H1 (cell line): Measurements from ENCODE around the gene CA7. TPM values are rescaled to one million over a fixed set of nuclear protein-coding genes. Genes with fewer than 3 reads are reported as not detected.
"Not testable (repeated sequence)": the region's sequence is repeated elsewhere in the genome, so short reads cannot be mapped to it uniquely, and the experiment has no call there.

Source experiments
- CTCF ChIA-PET: fragments of 300-600 bp; sonication (Branson Sonifier 250); formaldehyde crosslinking; loops from one replicate; lab custom pipeline; 2021; ENCODE audit not compliant: partially characterized antibody; lab: Charles Lee
- POLR2A ChIA-PET: fragments of 300-600 bp; sonication (Branson Sonifier 250); formaldehyde crosslinking; loops from one replicate; lab custom pipeline; 2021; ENCODE audit warnings: inconsistent platforms; ENCODE audit not compliant: partially characterized antibody; lab: Charles Lee
- DNase-seq, 2 experiments: peaks; one replicate each; pipeline versions ENCODE4 v3.0.0 to v3.0.0-alpha.2; 2010 to 2022; ENCODE audit warnings: low spot score in 2 of 2, low read depth in 1 of 2, mixed read lengths in 1 of 2
- FAIRE-seq: peaks from 2 replicates; lab custom pipeline; 2011; peaks lifted over from hg19 to GRCh38; lab: Jason Lieb, UNC
- H2AFZ ChIP-seq: 2 replicates; pipeline ENCODE4 v1.8.1; 2012; ENCODE audit warnings: low read length, inconsistent platforms
- H2AK5ac ChIP-seq: 2 replicates; pipeline ENCODE4 v1.6.1; 2013; ENCODE audit warnings: low read depth, low read length
- H2BK120ac ChIP-seq: replicated peaks from 2 replicates; pipeline ENCODE3; 2013; ENCODE audit warnings: low read depth, low read length, inconsistent platforms
- H2BK12ac ChIP-seq: 2 replicates; pipeline ENCODE4 v1.6.1; 2013; ENCODE audit warnings: low read depth, low read length
- H2BK15ac ChIP-seq: 2 replicates; pipeline ENCODE4 v1.6.1; 2013; ENCODE audit warnings: low read length
- H2BK20ac ChIP-seq: 2 replicates; pipeline ENCODE4 v1.6.1; 2013; ENCODE audit warnings: low read length
- H2BK5ac ChIP-seq: 2 replicates; pipeline ENCODE4 v1.6.1; 2013; ENCODE audit warnings: low read depth, low read length
- H3K14ac ChIP-seq: 2 replicates; pipeline ENCODE4 v1.6.1; 2013; ENCODE audit warnings: inconsistent platforms; ENCODE audit not compliant: insufficient read length
- H3K18ac ChIP-seq: 2 replicates; pipeline ENCODE4 v1.6.1; 2013; ENCODE audit warnings: low read length; ENCODE audit errors: extremely low read depth
- H3K23ac ChIP-seq: 2 replicates; pipeline ENCODE4 v1.6.1; 2013; ENCODE audit warnings: inconsistent platforms; ENCODE audit not compliant: insufficient read length
- H3K23me2 ChIP-seq: 2 replicates; pipeline ENCODE4 v1.6.1; 2013; ENCODE audit warnings: low read depth, low read length
- H3K27ac ChIP-seq: 2 replicates; pipeline ENCODE4 v1.6.1; 2011; ENCODE audit warnings: low read depth, low read length, inconsistent platforms
- H3K27me3 ChIP-seq, 4 experiments: replicated peaks in 1 of 4; 1 replicate in 1 of 4; 2 replicates in 3 of 4; pipeline versions ENCODE4 v1.6.1 to v1.8.1; 2011 to 2013; ENCODE audit warnings: low read length in 3 of 4, mild to moderate bottlenecking in 3 of 4, inconsistent platforms in 2 of 4, mixed read lengths in 2 of 4, moderate library complexity in 1 of 4; ENCODE audit not compliant: control insufficient read depth in 3 of 4, insufficient read depth in 3 of 4; ENCODE audit errors: extremely low read depth in 1 of 4
- H3K36me3 ChIP-seq, 4 experiments: 2 replicates each; pipeline versions ENCODE4 v1.6.1 to v1.8.1; 2011 to 2013; ENCODE audit warnings: mild to moderate bottlenecking in 4 of 4, low read length in 3 of 4, moderate library complexity in 2 of 4, control low read depth in 1 of 4, inconsistent platforms in 1 of 4; ENCODE audit not compliant: insufficient read depth in 4 of 4, control insufficient read depth in 2 of 4
- H3K4ac ChIP-seq: replicated peaks from 2 replicates; pipeline ENCODE3; 2013; ENCODE audit warnings: low read length, low read depth, mixed read lengths, inconsistent platforms; ENCODE audit not compliant: insufficient read length
- H3K4me1 ChIP-seq, 4 experiments: replicated peaks in 1 of 4; 1 replicate in 1 of 4; 2 replicates in 3 of 4; pipeline versions ENCODE4 v1.6.1 to v1.8.1; 2011 to 2013; ENCODE audit warnings: low read length in 3 of 4, inconsistent platforms in 2 of 4, mixed read lengths in 1 of 4; ENCODE audit not compliant: insufficient read depth in 4 of 4, control insufficient read depth in 3 of 4
- H3K4me2 ChIP-seq, 2 experiments: 2 replicates each; pipeline versions ENCODE4 v1.6.1 to v1.8.1; 2011 to 2013; ENCODE audit warnings: low read depth in 2 of 2, low read length in 2 of 2, control low read depth in 1 of 2, inconsistent platforms in 1 of 2, mild to moderate bottlenecking in 1 of 2; ENCODE audit not compliant: insufficient read depth in 1 of 2
- H3K4me3 ChIP-seq, 4 experiments: fragments of 200-600, 300-600 bp in 1 of 4; sonication (generic), shearing (Covaris generic), sonication (Bioruptor Twin) in 1 of 4; 2 replicates each; pipeline versions ENCODE4 v1.5.1 to v1.8.1; 2011 to 2016; ENCODE audit warnings: low read length in 4 of 4, low read depth in 3 of 4, control low read depth in 2 of 4, inconsistent platforms in 2 of 4, mild to moderate bottlenecking in 2 of 4, mixed read lengths in 1 of 4, moderate library complexity in 1 of 4; ENCODE audit not compliant: insufficient read depth in 2 of 4; ENCODE audit errors: extremely low read depth in 1 of 4
- H3K56ac ChIP-seq: replicated peaks from 2 replicates; pipeline ENCODE3; 2013; ENCODE audit warnings: low read depth, mild to moderate bottlenecking, mixed read lengths, low read length, inconsistent platforms; ENCODE audit not compliant: insufficient read length
- H3K79me1 ChIP-seq: 2 replicates; pipeline ENCODE4 v1.6.1; 2013; ENCODE audit warnings: low read depth, low read length, control low read depth
- H3K79me2 ChIP-seq, 2 experiments: 2 replicates each; pipeline versions ENCODE4 v1.6.1 to v1.8.1; 2012 to 2013; ENCODE audit warnings: low read length in 2 of 2, mild to moderate bottlenecking in 2 of 2, inconsistent platforms in 1 of 2; ENCODE audit not compliant: insufficient read depth in 2 of 2, control insufficient read depth in 1 of 2
- H3K9ac ChIP-seq, 4 experiments: replicated peaks in 1 of 4; 1 replicate in 1 of 4; 2 replicates in 3 of 4; pipeline versions ENCODE4 v1.6.1 to v1.8.1; 2011 to 2013; ENCODE audit warnings: low read depth in 3 of 4, low read length in 3 of 4, control low read depth in 2 of 4, mild to moderate bottlenecking in 2 of 4, moderate library complexity in 2 of 4, inconsistent platforms in 1 of 4; ENCODE audit errors: extremely low read depth in 1 of 4
- H3K9me3 ChIP-seq, 2 experiments: 2 replicates each; pipeline versions ENCODE4 v1.6.1 to v1.8.1; 2012 to 2013; ENCODE audit warnings: mild to moderate bottlenecking in 2 of 2, moderate library complexity in 2 of 2, control low read depth in 1 of 2, inconsistent platforms in 1 of 2, low read depth in 1 of 2, low read length in 1 of 2, mixed read lengths in 1 of 2; ENCODE audit not compliant: insufficient read depth in 2 of 2
- H4K20me1 ChIP-seq, 2 experiments: replicated peaks in 1 of 2; 2 replicates each; pipeline versions ENCODE3 to v1.8.1; 2011 to 2013; ENCODE audit warnings: inconsistent platforms in 2 of 2, low read length in 2 of 2, mild to moderate bottlenecking in 1 of 2; ENCODE audit not compliant: insufficient read depth in 2 of 2, control insufficient read depth in 1 of 2
- H4K5ac ChIP-seq: 2 replicates; pipeline ENCODE4 v1.6.1; 2013; ENCODE audit warnings: low read length, low read depth, mixed read lengths, inconsistent platforms; ENCODE audit not compliant: insufficient read length
- H4K8ac ChIP-seq: 2 replicates; pipeline ENCODE4 v1.8.0; 2013; ENCODE audit warnings: mild to moderate bottlenecking, moderate library complexity, low read length, inconsistent platforms; ENCODE audit not compliant: insufficient read depth; ENCODE audit errors: extremely low read depth
- H4K91ac ChIP-seq: replicated peaks from 2 replicates; pipeline ENCODE3; 2013; ENCODE audit warnings: low read length, mixed read lengths, inconsistent platforms; ENCODE audit not compliant: insufficient read length
- TAF1 ChIP-seq: IDR thresholded peaks from 2 replicates; pipeline ENCODE4 v1.6.1; 2011; ENCODE audit warnings: mild to moderate bottlenecking, low read depth, low read length
- WGBS, 2 experiments: shearing (Covaris generic) in 1 of 2; methylation state at CpG; one replicate each; pipeline versions ENCODE4 v1.1.6 to v1.1.7; 2013 to 2015; ENCODE audit warnings: low lambda C conversion rate in 2 of 2, mixed read lengths in 2 of 2, inconsistent platforms in 1 of 2, low coverage in 1 of 2, missing lambda C conversion rate in 1 of 2; ENCODE audit not compliant: insufficient replicate concordance in 2 of 2, insufficient coverage in 1 of 2, insufficient read length in 1 of 2; ENCODE audit errors: extremely low coverage in 1 of 2, missing lambda C conversion rate in 1 of 2; 5-methylcytosine and 5-hydroxymethylcytosine counted together
- polyA plus RNA-seq, 7 experiments: library from polyadenylated mRNA; depleted of rRNA in 3 of 7; stranded (reverse) in 5 of 7; unstranded in 2 of 7; fragments of >200 nt in 5 of 7; fragments of 200-250 nt in 2 of 7; gene quantifications; 1 replicate in 5 of 7; 2 replicates in 1 of 7; 4 replicates in 1 of 7; pipeline versions ENCODE4 v1.2.1 to v1.2.3, GENCODE V29; 2011 to 2013; ENCODE audit warnings: missing spikeins in 2 of 7, mixed read lengths in 2 of 7
- total RNA-seq: library from RNA; stranded (reverse); fragmentation: NEBNext Ultra II Directional; extraction: Animal tissue kit (Norgen Biotek cat#: 25700); gene quantifications from 2 replicates; pipeline ENCODE4 v1.2.1, GENCODE V29; 2021

The CA7 gene
- total and polyA plus RNA-seq, 2 of the 8 experiments (the other 6 are each of a cell fraction or from before 2014, with no cell fraction given), result 1.7 to 2.7 TPM

GRCh38 chr16:66869424-66869823 lies 25.2 kb downstream of the CA7 start:
- H3K79me2 ChIP-seq, result no peaks in the 10 kb centered on the region
- no peak overlapping the region for H2AK5ac ChIP-seq
- no peak overlapping the region for H3K27ac ChIP-seq
- no peak overlapping the region for H3K4me2 ChIP-seq
- H3K14ac ChIP-seq, result no peak overlapping the region
- H3K18ac ChIP-seq, result no peak overlapping the region
- H3K4ac ChIP-seq, result no peak overlapping the region
- ChIA-PET CTCF (interaction anchor here (0.6 to 4.8 kb wide), 8 partner anchors 13 to 196 kb away, joined by 3 to 81 read pairs (median 16); partner anchors contain the start of genes CA7 and NAE1), POLR2A (no interaction called here)
- H2BK120ac ChIP-seq, result no peak overlapping the region
- FAIRE-seq (no peak), DNase-seq (no peak)
- no peak for TF ChIP-seq TAF1
- no peaks in the 10 kb centered on the region for H3K79me1 ChIP-seq
- H3K9me3 ChIP-seq, result no peaks in the 10 kb centered on the region
- no peaks in the 10 kb centered on the region for H3K36me3 ChIP-seq
- H2BK5ac ChIP-seq, result no peak overlapping the region
- H3K27me3 ChIP-seq, result no peaks in the 10 kb centered on the region; a peak in 1 of 7 replicates
- 83% methylated on average over 1 of the region's 1 CpG; no CpG with 5 or more reads in 1 of the 2 experiments for WGBS, 2 experiments
- H4K20me1 ChIP-seq, result no peaks in the 10 kb centered on the region
- no peak overlapping the region for H4K91ac ChIP-seq
- H4K8ac ChIP-seq, result no peak overlapping the region
- H3K9ac ChIP-seq, result no peak overlapping the region
- no peak overlapping the region for H3K56ac ChIP-seq
- H4K5ac ChIP-seq, result no peak overlapping the region
- H3K23me2 ChIP-seq, result no peaks in the 10 kb centered on the region
- H2BK20ac ChIP-seq, result no peak overlapping the region
- no peak overlapping the region for H3K4me3 ChIP-seq
- H2AFZ ChIP-seq, result no peak overlapping the region
- no peak overlapping the region for H2BK12ac ChIP-seq
- peaks cover 0 to 5% (median 2%) of the 10 kb centered on the region in 4 experiments; a peak in 4 of 7 replicates for H3K4me1 ChIP-seq
- no peak overlapping the region for H3K23ac ChIP-seq
- H2BK15ac ChIP-seq, result no peak overlapping the region

- not testable (repeated sequence) for H2BK120ac ChIP-seq, H3K23ac ChIP-seq, H2BK20ac ChIP-seq, H4K20me1 ChIP-seq, H3K79me1 ChIP-seq, H3K4ac ChIP-seq, H3K4me3 ChIP-seq, H2BK5ac ChIP-seq, H3K14ac ChIP-seq, H3K18ac ChIP-seq, H4K5ac ChIP-seq, H3K56ac ChIP-seq, FAIRE-seq, H2AK5ac ChIP-seq, H2BK12ac ChIP-seq, H3K4me2 ChIP-seq, H3K9ac ChIP-seq, H3K79me2 ChIP-seq, DNase-seq, H4K91ac ChIP-seq, H2BK15ac ChIP-seq, H4K8ac ChIP-seq, H3K27ac ChIP-seq, H3K23me2 ChIP-seq, H3K9me3 ChIP-seq, H3K36me3 ChIP-seq, H3K4me1 ChIP-seq, H3K27me3 ChIP-seq, H2AFZ ChIP-seq
- POLR2A ChIA-PET, result interaction anchor here (0.6 to 1.1 kb wide), 2 partner anchors 29 to 124 kb away, joined by 3 read pairs; no protein-coding TSS in a partner anchor
- CTCF ChIA-PET, result interaction anchor here (0.6 to 2.1 kb wide), 8 partner anchors 9 to 144 kb away, joined by 3 to 10 read pairs (median 4); partner anchors contain the start of genes NAE1 and PDP2
- 84% methylated on average over 2 of the region's 2 CpGs; no CpG with 5 or more reads in 1 of the 2 experiments for WGBS, 2 experiments
Measured at GRCh38 chr16:66871363-66871762, 27.1 kb downstream of the CA7 start.
